ENCODE results near the gene ABCA2.
"Not testable (repeated sequence)": the region's sequence is repeated elsewhere in the genome, so short reads cannot be mapped to it uniquely, and the experiment has no call there.

Gene ABCA2

GRCh38 chr9:137044037-137044436, 16.0 kb upstream of the ABCA2 start:
- H3K27me3 Mint-ChIP-seq: peaks cover 2% of the 10 kb centered on the region

DNA sequence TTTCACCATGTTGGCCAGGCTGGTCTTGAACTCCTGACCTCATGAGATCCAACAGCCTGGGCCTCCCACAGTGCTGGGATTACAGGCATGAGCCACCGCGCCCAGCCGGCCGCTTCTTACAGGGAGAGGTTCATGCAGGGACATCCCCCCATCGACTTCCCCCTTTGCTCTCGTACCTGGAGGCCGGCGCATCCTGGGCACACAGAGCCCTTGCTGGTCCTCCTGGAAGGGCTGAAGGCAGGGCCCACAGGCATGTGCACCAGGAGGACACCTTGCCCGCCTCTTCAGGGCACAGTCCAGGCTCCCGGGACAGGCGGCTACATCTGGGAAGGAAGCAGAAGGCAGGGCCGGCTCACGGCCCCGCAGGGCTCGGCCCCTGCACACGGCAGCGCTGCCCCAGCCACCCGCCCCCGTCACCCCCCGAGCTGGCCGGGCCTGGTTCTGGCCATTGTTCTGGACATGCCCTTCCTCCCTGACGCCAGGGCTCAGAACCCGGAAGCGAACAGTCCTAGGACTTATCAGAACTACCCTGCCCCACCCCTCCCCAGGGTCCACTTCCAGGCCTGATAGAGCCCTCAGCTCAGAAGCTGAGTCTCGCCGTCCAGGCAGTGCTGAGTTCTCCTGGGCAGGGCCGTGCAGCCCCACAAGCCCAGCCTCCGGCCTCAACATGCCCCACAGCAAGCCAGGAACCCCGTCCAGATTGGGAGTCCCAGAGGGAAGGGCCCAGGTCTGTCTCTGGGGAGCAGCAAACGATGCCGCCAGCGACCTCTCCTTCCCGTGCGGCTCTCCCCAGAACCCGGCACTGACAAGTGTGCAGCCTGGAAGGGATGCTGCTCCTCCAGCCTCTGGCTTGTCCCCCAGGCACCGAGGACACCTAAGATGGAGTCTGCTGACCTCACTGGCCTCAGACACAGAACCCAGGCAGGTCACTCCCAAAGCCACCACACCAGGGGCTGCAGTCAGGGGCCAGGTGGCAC, 15.0 kb upstream of the ABCA2 start:
- H3K27ac Mint-ChIP-seq: no peak overlapping the region
- H3K9me3 Mint-ChIP-seq (ENCODE audit: low read depth): no peaks in the 10 kb centered on the region
- H3K4me3 Mint-ChIP-seq: no peak overlapping the region
- H3K4me1 Mint-ChIP-seq (ENCODE audit: low read depth): peaks cover 11% of the 10 kb centered on the region
- H3K27me3 Mint-ChIP-seq: peaks cover 2% of the 10 kb centered on the region
- no peaks in the 10 kb centered on the region for H3K36me3 Mint-ChIP-seq

More at GRCh38 chr9:137044037-137044436, 16.0 kb upstream of the ABCA2 start:
- Mint-ChIP-seq H3K4me3 (no peak overlapping the region), H3K4me1 (ENCODE audit: low read depth) (peaks cover 11% of the 10 kb centered on the region), H3K36me3 (no peaks in the 10 kb centered on the region), H3K9me3 (ENCODE audit: low read depth) (no peaks in the 10 kb centered on the region), H3K27ac (no peak overlapping the region)

- Mint-ChIP-seq H3K9me3 (ENCODE audit: low read depth) (no peaks in the 10 kb centered on the region), H3K4me3 (no peak overlapping the region), H3K27ac (no peak overlapping the region), H3K27me3 (peaks cover 2% of the 10 kb centered on the region), H3K36me3 (no peaks in the 10 kb centered on the region), H3K4me1 (ENCODE audit: low read depth) (peaks cover 8% of the 10 kb centered on the region)
Measured at GRCh38 chr9:137041124-137041523, 13.1 kb upstream of the ABCA2 start.

DNA sequence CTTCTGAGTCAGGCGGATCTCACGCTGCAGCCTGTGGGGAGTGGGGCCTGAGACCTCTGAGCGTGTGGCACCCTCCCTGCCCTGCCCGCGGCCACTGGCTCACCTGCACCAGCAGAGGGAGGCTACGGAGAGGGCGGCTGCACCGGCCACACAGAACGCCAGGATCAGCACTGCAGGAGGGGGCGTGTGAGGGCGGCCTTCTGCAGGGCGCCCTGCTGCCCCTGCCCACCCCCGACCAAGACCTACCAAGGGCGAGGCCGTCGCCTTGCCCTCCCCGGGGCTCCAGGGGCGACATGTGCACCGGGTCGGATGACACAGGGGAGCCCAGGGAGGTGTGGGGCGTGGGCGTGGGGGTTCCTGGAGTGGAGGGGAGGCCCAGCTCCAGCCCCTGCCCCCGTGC, 12.5 kb upstream of the ABCA2 start:
- Mint-ChIP-seq H3K27ac (no peak overlapping the region), H3K36me3 (no peaks in the 10 kb centered on the region), H3K4me3 (no peak overlapping the region), H3K9me3 (ENCODE audit: low read depth) (no peaks in the 10 kb centered on the region), H3K27me3 (peaks cover 2% of the 10 kb centered on the region), H3K4me1 (ENCODE audit: low read depth) (peaks cover 8% of the 10 kb centered on the region)

- Mint-ChIP-seq H3K27ac (no peak overlapping the region), H3K4me1 (ENCODE audit: low read depth) (peaks cover 6% of the 10 kb centered on the region), H3K36me3 (no peaks in the 10 kb centered on the region), H3K9me3 (ENCODE audit: low read depth) (no peaks in the 10 kb centered on the region), H3K4me3 (no peak overlapping the region), H3K27me3 (peaks cover under 1% of the 10 kb centered on the region)
Measured at GRCh38 chr9:137039611-137040366, 11.8 kb upstream of the ABCA2 start.

DNA sequence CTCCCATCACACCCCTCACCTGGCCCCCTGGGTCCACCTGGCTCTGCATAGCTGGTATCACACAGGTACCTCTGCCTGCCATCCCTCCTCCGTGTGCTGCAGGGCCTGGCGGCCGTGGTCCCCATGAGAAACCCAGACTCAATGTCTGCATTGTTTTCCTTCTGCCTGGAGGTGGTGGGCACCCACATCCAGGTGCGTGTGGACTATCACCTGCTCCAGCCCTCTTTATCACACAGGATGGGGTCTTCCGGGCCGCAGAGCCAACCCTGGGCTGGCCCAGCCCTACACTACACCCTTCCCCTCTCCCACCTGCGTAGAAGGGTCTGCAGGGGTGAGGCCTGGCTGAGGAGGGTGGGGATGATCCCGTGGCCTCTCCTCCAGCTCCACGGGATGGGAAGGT, 10.9 kb upstream of the ABCA2 start:
- H3K36me3 Mint-ChIP-seq: no peaks in the 10 kb centered on the region
- H3K27me3 Mint-ChIP-seq: no peaks in the 10 kb centered on the region
- H3K9me3 Mint-ChIP-seq (ENCODE audit: low read depth): no peaks in the 10 kb centered on the region
- H3K27ac Mint-ChIP-seq: no peak overlapping the region
- H3K4me3 Mint-ChIP-seq: no peak overlapping the region
- H3K4me1 Mint-ChIP-seq (ENCODE audit: low read depth): peaks cover 6% of the 10 kb centered on the region

DNA sequence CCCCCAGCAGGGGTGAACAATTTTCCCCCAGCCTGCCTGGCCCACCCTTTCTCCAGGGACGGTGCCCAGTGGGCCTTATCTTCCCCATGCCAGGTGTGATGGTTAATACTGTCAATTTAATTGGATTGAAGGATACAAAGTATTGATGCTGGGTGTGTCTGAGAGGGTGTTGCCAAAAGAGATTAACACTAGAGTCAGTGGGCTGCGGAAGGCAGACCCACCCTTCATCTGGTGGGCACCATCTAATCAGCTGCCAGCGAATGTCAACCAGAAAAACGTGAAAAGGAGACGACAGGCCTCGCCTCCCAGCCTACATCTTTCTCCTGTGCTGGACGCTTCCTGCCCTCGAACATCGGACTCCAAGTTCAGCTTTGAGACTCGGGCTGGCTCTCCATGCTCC, 9.4 kb upstream of the ABCA2 start:
- H3K36me3 Mint-ChIP-seq: no peaks in the 10 kb centered on the region
- no peaks in the 10 kb centered on the region for H3K9me3 Mint-ChIP-seq (ENCODE audit: low read depth)
- H3K4me1 Mint-ChIP-seq (ENCODE audit: low read depth): peaks cover 15% of the 10 kb centered on the region
- no peak overlapping the region for H3K27ac Mint-ChIP-seq
- no peaks in the 10 kb centered on the region for H3K27me3 Mint-ChIP-seq
- H3K4me3 Mint-ChIP-seq: no peak overlapping the region

DNA sequence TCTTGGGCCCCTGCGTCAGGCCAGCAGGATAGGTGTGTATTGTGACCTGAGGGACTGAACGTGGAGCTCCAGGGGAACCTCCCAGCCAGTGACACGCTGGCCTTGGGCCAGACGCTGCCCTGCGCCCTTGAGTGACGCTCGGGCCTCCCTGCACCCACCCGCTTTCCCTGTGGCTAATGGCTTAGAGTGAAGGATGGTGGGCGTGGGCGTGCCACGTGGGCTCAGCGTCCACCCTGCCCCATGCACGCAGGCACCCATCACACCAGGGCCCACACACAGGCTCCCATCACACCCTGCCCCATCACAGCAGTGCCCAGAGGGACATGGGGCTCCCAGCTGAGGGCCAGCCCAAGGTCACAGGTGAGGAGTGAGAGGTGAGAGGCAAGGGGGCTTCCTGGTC, 9.0 kb upstream of the ABCA2 start:
- Mint-ChIP-seq H3K27me3 (no peaks in the 10 kb centered on the region), H3K9me3 (ENCODE audit: low read depth) (no peaks in the 10 kb centered on the region), H3K4me3 (no peak overlapping the region), H3K4me1 (ENCODE audit: low read depth) (peaks cover 19% of the 10 kb centered on the region), H3K36me3 (no peaks in the 10 kb centered on the region), H3K27ac (no peak overlapping the region)

GRCh38 chr9:137035937-137036336, 7.9 kb upstream of the ABCA2 start:
- H3K27ac Mint-ChIP-seq: no peak overlapping the region
- peaks cover 22% of the 10 kb centered on the region for H3K4me1 Mint-ChIP-seq (ENCODE audit: low read depth)
- no peaks in the 10 kb centered on the region for H3K9me3 Mint-ChIP-seq (ENCODE audit: low read depth)
- H3K4me3 Mint-ChIP-seq: no peak overlapping the region
- no peaks in the 10 kb centered on the region for H3K27me3 Mint-ChIP-seq
- H3K36me3 Mint-ChIP-seq: no peaks in the 10 kb centered on the region

GRCh38 chr9:137035507-137035834, 7.4 kb upstream of the ABCA2 start:
- no peaks in the 10 kb centered on the region for H3K36me3 Mint-ChIP-seq
- H3K27me3 Mint-ChIP-seq: no peaks in the 10 kb centered on the region
- peaks cover 27% of the 10 kb centered on the region for H3K4me1 Mint-ChIP-seq (ENCODE audit: low read depth)
- H3K4me3 Mint-ChIP-seq: no peak overlapping the region
- H3K27ac Mint-ChIP-seq: no peak overlapping the region
- no peaks in the 10 kb centered on the region for H3K9me3 Mint-ChIP-seq (ENCODE audit: low read depth)

DNA sequence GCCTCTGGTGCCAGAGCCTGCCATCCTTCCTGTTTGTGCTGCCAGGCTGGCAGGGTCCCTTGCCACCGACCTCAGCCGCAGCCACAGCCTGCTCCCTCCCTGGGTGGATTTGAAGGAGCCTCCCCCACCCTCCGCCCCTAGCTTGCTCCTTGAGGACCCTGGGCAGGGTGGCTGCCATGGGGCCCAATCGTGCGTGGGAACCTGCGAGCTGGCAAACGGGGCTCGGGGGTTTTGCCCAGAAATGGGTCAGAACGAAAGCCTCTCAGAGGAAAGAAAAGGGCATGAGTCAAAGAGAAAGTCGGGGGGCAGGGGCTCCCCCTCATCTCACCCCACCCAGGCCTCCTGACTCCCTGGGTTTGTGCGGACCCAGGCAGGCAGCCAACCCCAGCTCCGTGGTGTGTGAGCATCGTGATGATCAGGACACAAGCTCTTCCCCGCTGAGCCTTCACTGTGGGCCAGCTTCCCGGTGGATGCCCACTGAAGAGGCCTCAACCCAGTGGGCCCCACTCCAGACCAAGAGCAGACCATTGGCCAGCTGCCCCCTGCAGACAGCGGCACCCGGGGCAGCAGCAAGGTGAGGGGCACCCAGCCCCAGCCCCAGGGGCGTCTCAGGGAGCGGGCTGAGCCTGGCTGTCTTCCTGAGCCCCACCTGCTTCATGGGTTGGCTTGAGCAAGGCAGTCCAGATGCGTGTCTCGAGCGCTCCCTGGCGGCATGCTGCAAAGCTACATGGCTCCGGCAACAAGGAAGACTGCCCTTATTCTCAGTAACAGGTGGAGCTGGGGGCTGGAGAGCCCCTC, 6.9 kb upstream of the ABCA2 start:
- H3K27ac Mint-ChIP-seq: peak overlapping the region; percentile 46
- H3K27me3 Mint-ChIP-seq: no peaks in the 10 kb centered on the region
- no peaks in the 10 kb centered on the region for H3K36me3 Mint-ChIP-seq
- H3K4me3 Mint-ChIP-seq: peak overlapping the region; percentile 48
- peaks cover 31% of the 10 kb centered on the region for H3K4me1 Mint-ChIP-seq (ENCODE audit: low read depth)
- H3K9me3 Mint-ChIP-seq (ENCODE audit: low read depth): no peaks in the 10 kb centered on the region

DNA sequence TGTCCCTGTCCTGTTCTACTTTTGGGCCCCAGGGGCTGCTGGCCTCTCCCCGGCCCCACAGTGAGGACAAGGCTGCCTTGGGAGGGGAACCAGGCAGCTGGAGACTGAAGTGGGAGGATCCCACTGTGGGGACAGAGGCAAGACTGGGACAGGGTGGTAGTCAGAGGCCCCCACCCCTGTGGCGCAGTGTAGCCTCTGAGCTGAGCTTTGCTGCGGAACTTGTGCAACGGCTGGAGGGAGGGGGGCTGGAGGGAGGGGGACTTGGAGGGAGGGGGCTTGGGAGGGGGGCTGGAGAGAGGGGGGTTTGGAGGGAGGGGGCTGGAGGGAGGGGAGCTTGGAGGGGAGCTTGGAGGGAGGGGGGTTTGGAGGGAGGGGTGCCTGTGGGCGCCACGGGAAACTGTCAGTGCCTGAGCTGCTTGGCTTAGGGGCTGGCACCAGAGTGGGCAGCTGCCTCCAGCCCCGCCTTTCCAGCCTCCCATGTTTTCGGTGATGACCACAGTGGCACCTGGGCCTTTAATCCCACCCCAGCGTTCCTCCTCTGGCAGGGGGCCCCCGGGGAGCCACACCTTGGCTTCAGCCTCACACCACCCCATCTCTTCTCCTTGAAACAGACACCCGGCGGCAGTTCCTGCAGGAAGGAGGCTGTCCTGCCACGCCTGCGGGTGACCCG, 6.1 kb upstream of the ABCA2 start:
- Mint-ChIP-seq H3K9me3 (ENCODE audit: low read depth) (no peaks in the 10 kb centered on the region), H3K4me1 (ENCODE audit: low read depth) (peaks cover 37% of the 10 kb centered on the region), H3K36me3 (no peaks in the 10 kb centered on the region), H3K27ac (peak overlapping the region; percentile 46), H3K27me3 (no peaks in the 10 kb centered on the region), H3K4me3 (peak overlapping the region; percentile 48)

- H3K4me3 Mint-ChIP-seq; H3K9me3 Mint-ChIP-seq (ENCODE audit: low read depth); H3K27me3 Mint-ChIP-seq; H3K36me3 Mint-ChIP-seq; H3K27ac Mint-ChIP-seq: not testable (repeated sequence)
- peaks cover 39% of the 10 kb centered on the region for H3K4me1 Mint-ChIP-seq (ENCODE audit: low read depth)
Measured at GRCh38 chr9:137033481-137033880, 5.4 kb upstream of the ABCA2 start.

- Mint-ChIP-seq H3K4me3 (peak overlapping the region; percentile 23), H3K4me1 (ENCODE audit: low read depth) (peaks cover 39% of the 10 kb centered on the region), H3K27ac (no peak overlapping the region), H3K36me3 (no peaks in the 10 kb centered on the region), H3K9me3 (ENCODE audit: low read depth) (no peaks in the 10 kb centered on the region), H3K27me3 (no peaks in the 10 kb centered on the region)
Measured at GRCh38 chr9:137032858-137033257, 4.8 kb upstream of the ABCA2 start.

Measured in activated naive CD8-positive, alpha-beta T cell (primary cell).